GM19395 (cell line): ENCODE data around the gene CYP26C1.
"Not testable (repeated sequence)": the region's sequence is repeated elsewhere in the genome, so short reads cannot be mapped to it uniquely, and the experiment has no call there.

ENCODE experiments used
- ATAC-seq: cut with Tn5 transposase; IDR thresholded peaks from one replicate; pipeline ENCODE4 v1.9.1; 2021; ENCODE audit warnings: mild to moderate bottlenecking, moderate library complexity; ENCODE audit not compliant: unreplicated experiment

Gene CYP26C1

GRCh38 chr10:93075369-93076221 lies 15.0 kb downstream of the CYP26C1 start:
- peak; percentile 64 for ATAC-seq

- ATAC-seq, result no peak
These were observed 16.3 kb downstream of the CYP26C1 start for GRCh38 chr10:93076871-93077270.

DNA sequence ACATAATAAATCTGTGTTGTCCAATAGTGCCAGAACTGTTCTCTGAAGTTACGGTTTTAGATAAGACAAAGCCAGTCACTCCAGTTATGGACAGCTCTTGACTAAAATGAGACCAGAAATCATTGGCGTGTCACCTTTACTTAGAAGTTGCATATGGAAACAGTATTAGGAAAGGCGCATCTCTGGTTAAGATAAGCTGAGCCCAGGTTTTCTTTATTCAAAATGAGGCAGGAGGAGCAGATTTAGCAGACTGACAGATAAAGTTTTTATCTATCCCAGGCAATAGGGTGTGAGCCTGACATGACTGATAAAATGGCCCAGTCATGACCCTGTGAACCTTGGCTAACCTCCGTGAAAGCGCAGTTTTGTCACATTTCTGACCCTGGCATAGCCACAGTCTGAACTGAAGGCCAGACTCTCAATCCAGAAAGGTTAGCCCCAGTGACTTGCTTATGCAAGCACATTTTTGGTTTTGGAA lies 17.3 kb downstream of the CYP26C1 start:
- no peak for ATAC-seq

DNA sequence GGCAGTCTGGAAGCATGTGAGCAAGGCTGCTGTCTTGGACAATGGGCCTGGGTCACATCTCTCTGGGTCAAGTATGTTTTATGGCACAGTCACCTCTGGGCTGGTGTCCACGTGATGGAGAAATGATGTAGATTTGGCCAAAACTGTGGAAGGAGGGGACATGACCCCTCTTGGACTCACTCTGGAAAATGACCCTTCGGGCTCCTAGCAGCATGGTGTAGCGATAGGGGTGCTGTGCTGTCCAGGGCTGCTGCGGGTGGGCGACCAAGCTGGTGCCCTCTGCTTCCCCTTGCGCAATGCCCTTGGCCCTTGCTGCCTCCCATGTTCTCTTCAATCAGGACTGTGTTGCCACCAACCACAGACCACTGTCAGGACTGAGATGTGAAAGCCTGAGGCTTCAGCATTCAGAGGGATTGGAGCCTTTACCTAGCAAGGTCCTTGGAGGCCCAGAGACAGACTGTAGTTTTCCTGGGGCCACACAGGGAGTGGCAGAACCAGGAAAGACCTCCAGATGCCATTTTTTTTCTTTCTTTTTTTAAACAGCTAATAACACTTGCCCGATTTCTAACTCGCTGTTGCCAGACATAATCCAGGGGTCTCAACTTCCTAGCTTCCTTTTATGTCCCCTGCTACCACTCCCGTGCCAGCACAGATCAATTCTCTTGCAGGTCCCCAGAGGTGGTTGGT lies 19.2 kb downstream of the CYP26C1 start:
- ATAC-seq, result no peak

DNA sequence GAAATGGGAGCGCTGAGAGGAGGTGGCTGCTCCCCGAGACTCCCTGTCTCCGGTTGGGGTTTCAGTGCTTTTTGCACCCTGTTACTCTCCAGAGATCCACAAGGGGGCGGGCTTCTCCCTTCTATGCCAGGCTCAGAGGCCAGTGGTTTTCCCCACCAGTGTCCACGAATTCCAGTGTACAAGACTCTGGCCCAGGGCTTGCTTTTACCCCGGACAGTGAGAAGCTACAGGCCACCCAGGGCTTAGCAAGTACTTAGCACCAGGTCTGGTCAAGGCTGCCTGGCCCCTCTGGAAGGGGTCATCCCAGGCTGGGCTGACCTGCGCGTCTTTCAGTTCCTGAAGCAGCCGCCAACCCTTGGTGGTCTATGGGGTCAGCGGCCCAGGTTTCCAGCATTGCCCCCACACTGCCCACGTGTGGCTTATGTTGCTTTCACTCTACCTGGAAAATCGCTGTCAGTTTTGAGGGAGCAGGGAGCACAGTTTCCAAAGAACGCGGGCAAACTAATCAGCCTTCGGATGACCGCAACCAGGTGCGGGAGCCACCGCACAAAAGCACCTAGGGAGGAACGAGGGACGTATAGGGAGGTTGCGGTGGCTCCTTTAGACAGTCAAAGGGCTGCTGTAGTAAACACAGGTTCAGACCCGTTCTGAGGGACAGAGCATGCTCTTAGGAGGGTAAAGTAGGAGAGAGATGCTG lies 19.9 kb downstream of the CYP26C1 start:
- ATAC-seq, result no peak

DNA sequence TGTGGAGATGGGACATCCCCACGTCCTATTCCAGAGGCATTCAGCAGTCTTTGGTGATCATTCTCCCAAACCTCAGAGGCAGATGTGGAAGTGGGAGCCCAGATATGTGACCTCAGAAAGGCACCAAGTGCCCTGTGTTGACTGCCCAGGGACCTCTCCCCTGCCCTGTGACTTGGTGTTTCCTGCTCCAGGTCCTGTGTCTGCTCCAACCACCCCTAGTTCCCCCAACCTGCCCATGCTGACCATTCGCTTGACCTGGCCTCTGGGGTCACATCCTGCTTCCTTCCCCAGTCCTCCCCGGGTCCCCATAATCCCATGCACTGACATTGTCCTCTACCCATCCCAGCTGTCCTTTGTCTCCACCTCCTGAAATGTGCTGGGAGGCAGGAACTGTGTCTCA lies 20.7 kb downstream of the CYP26C1 start:
- no peak for ATAC-seq

DNA sequence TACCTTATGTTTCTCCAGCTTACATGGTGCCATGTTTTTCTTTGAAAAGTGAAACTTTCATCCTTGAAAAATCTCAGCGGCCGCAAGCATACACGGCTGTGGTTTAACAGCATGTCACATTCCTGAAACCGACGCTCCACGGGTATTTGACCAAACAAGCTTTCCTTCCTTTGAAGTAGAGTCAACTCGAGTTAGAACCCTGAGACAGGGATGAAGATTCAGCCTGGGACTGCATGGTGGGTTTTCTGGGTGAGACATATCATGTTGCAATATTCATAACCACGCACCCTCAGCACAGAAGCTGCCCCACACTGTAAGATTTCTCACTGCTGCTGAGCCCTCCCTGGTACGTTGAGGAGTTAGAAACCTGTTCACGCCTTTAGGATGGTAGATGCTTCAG lies 21.2 kb downstream of the CYP26C1 start:
- ATAC-seq, result no peak

GRCh38 chr10:93083743-93084539 lies 23.3 kb downstream of the CYP26C1 start:
- no peak for ATAC-seq

- no peak for ATAC-seq
These were observed 24.8 kb downstream of the CYP26C1 start for GRCh38 chr10:93085272-93085859.

GRCh38 chr10:93086289-93086688 lies 25.7 kb downstream of the CYP26C1 start:
- ATAC-seq, result no peak

DNA sequence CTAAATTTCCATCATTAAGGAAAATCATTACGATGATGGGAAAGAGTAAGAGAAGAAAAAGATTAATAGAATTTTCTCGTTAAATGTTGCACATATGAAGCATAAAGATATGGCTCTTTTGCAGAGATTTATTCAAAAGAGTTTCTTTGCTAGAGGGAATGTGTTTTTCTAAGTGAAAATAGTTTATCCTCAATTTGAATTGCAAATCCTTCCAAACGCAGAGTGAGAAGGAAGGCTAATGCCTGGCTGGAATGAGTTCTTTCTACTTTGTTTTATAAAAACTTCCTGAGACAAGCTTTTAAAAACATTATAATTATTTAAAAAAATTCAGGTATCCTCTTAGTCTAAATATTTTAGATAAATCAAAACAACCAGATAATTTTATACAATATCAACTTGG lies 27.2 kb downstream of the CYP26C1 start:
- no peak for ATAC-seq

DNA sequence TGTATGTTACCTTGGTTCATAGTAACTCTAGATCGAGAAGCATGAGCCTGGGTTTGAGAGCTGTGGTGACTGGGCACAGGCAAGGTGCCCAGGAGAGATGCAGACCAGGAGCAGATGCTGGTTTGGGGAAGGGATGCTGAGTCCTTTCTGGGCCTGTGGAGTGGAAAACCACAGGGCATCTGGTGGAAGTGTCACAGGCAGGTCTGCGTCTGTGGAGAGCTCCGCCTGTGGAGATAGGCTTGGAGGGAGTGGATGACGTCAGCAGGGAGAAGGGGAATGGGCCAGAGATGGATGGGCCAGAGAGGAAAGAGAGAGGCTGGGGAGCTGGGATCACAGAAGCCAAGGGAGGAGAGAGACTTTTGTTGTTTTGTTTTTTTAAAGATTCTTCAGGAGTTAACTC lies 27.9 kb downstream of the CYP26C1 start:
- ATAC-seq, result no peak

- ATAC-seq, result no peak
These were observed 30.0 kb downstream of the CYP26C1 start for GRCh38 chr10:93090619-93091018.

- ATAC-seq, result no peak
These were observed 31.4 kb downstream of the CYP26C1 start for GRCh38 chr10:93091960-93092359.

- ATAC-seq, result no peak
These were observed 34.6 kb downstream of the CYP26C1 start for GRCh38 chr10:93095225-93095624.

- no peak for ATAC-seq
These were observed 36.3 kb downstream of the CYP26C1 start for GRCh38 chr10:93096901-93097300.

GRCh38 chr10:93097386-93097785 lies 36.8 kb downstream of the CYP26C1 start:
- no peak for ATAC-seq

DNA sequence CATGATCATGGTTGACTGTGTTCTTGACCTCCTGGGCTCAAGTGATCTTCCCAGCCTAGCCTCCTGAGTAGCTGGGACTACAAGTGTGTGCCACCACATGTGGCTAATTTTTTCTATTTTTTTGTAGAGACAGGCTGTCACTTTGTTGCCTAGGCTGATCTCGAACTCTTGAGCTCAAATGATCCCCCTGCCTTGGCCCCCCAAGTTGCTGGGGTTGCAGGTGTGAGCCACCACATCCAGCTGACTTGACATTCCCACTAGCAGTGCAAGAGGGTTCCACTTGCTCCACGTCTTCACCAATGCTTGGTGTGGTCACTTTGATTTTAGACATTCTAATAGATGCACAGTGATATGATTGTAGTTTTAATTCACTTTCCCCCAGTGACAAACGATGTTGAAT lies 38.2 kb downstream of the CYP26C1 start:
- ATAC-seq, result no peak

GRCh38 chr10:93099670-93100069 lies 39.1 kb downstream of the CYP26C1 start:
- ATAC-seq, result no peak

GRCh38 chr10:93101148-93101547 lies 40.5 kb downstream of the CYP26C1 start:
- not testable (repeated sequence) for ATAC-seq
